ENCODE results near the gene GBP2.

Gene GBP2

DNA sequence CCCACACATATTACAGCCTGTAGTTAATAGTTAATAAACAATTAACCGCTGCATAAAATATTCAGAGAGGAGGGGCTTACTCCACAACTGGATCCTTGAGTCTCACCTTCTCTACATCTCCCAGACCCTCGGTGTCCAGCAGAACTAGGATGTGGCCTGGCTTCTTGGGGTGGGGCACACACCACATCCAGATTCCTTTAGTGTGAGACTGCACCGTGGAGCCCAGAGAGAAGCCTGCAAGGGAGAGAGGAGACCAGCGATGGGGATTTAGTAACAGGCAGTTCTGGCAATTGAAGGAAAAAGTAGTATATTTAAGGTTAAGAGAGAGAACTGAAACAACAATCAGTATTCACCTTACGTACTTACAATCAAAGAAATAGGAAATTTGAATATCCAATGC is 65.8 kb downstream of the GBP2 start:
- DNase-seq, result no peak

Data from NCI-H1048 (cell line).